ENCODE measurements around the gene FMNL1.

FMNL1 gene

DNA sequence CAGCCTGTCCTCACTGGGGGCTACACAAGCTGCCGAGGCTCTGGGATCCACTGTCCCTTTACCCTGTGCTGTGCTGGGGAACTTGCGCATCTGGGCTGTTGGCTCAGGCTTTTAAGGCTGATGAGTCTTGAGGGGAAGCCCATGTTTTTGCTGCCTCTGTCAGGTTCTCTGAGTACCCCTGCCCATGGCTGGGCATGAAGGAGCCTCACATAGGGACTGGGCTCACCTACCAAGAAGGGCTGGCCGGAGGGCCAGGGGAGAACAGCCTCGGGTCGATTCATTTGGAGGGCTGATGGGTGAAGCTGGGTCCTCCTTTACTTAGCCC is 14.6 kb downstream of the FMNL1 start:
- Histone ChIP-seq H3K79me2 (ENCODE audit: control insufficient read depth, insufficient read depth, low read length) (no peaks in the 10 kb centered on the region), H3K79me1 (ENCODE audit: low read length) (no peaks in the 10 kb centered on the region), H3K27me3 (ENCODE audit: insufficient read depth, low read length, poor library complexity) (no peaks in the 10 kb centered on the region), H3K4me1 (ENCODE audit: control insufficient read depth, low read depth, low read length) (no peaks in the 10 kb centered on the region), H3K27ac (ENCODE audit: low read depth, low read length) (no peak overlapping the region), H2AK5ac (ENCODE audit: low read length) (no peak overlapping the region), H3K23ac (ENCODE audit: low read length) (no peak overlapping the region), H3K36me3 (ENCODE audit: control insufficient read depth, insufficient read depth, low read length) (no peaks in the 10 kb centered on the region), H2BK120ac (ENCODE audit: low read depth, low read length) (no peak overlapping the region), H3K4ac (ENCODE audit: low read depth, low read length) (no peak overlapping the region), H3K9ac (ENCODE audit: low read length) (no peak overlapping the region), H3K56ac (ENCODE audit: low read length) (peak overlapping the region; percentile 65), H2BK15ac (replicated peaks; ENCODE audit: low read depth) (no peak overlapping the region), H3K18ac (ENCODE audit: low read length) (no peak overlapping the region), H3K4me3 (ENCODE audit: low read length) (no peak overlapping the region), H3K4me2 (ENCODE audit: low read length) (no peak overlapping the region), H2BK5ac (ENCODE audit: low read length) (no peak overlapping the region), H4K8ac (ENCODE audit: low read depth, low read length) (no peak overlapping the region), H4K5ac (ENCODE audit: low read length) (no peak overlapping the region)
- WGBS (ENCODE audit: extremely low coverage, insufficient coverage, low lambda C conversion rate) = no CpG with 5 or more reads among the region's 5 CpGs
- DNase-seq = no peak

- Histone ChIP-seq H3K18ac (ENCODE audit: low read length) (no peak overlapping the region), H2BK15ac (replicated peaks; ENCODE audit: low read depth) (no peak overlapping the region), H4K8ac (ENCODE audit: low read depth, low read length) (no peak overlapping the region), H3K79me1 (ENCODE audit: low read length) (no peaks in the 10 kb centered on the region), H3K27me3 (ENCODE audit: insufficient read depth, low read length, poor library complexity) (no peaks in the 10 kb centered on the region), H3K4me1 (ENCODE audit: control insufficient read depth, low read depth, low read length) (no peaks in the 10 kb centered on the region), H2AK5ac (ENCODE audit: low read length) (no peak overlapping the region), H3K56ac (ENCODE audit: low read length) (no peak overlapping the region), H3K9ac (ENCODE audit: low read length) (no peak overlapping the region), H3K36me3 (ENCODE audit: control insufficient read depth, insufficient read depth, low read length) (no peaks in the 10 kb centered on the region), H2BK5ac (ENCODE audit: low read length) (no peak overlapping the region), H3K4me3 (ENCODE audit: low read length) (no peak overlapping the region), H3K79me2 (ENCODE audit: control insufficient read depth, insufficient read depth, low read length) (no peaks in the 10 kb centered on the region), H2BK120ac (ENCODE audit: low read depth, low read length) (no peak overlapping the region), H3K27ac (ENCODE audit: low read depth, low read length) (no peak overlapping the region), H4K5ac (ENCODE audit: low read length) (no peak overlapping the region), H3K4ac (ENCODE audit: low read depth, low read length) (no peak overlapping the region), H3K23ac (ENCODE audit: low read length) (no peak overlapping the region), H3K4me2 (ENCODE audit: low read length) (no peak overlapping the region)
- WGBS (ENCODE audit: extremely low coverage, insufficient coverage, low lambda C conversion rate) = no CpG with 5 or more reads among the region's 2 CpGs
- no peak for DNase-seq
Observed at GRCh38 chr17:45237686-45238085, 16.0 kb downstream of the FMNL1 start.

- no peaks in the 10 kb centered on the region for H3K27me3 ChIP-seq (ENCODE audit: insufficient read depth, low read length, poor library complexity)
- H3K4me1 ChIP-seq (ENCODE audit: control insufficient read depth, low read depth, low read length) = no peaks in the 10 kb centered on the region
- no peak for DNase-seq
Observed at GRCh38 chr17:45238155-45238774, 16.6 kb downstream of the FMNL1 start.

DNA sequence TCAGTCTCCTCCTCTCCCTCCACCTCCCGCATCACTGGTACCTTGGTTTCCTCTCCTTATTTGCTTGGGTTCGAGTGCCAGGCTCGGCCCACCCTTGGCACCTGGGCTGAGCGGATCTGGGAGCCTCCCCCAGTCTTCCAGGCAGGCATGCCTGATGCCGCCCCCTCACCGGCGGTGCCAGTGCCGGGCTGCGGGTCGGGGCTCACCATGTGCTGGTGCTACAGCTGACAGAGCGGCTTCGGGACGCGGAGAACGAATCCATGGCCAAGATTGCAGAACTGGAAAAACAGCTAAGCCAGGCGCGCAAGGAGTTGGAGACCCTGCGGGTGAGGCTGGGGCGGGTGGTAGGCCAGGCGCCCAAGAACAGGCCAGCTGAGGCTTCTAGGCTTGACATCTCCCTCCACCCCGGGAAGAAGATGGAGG is 19.2 kb downstream of the FMNL1 start:
- Histone ChIP-seq H4K8ac (ENCODE audit: low read depth, low read length) (no peak overlapping the region), H2AK5ac (ENCODE audit: low read length) (no peak overlapping the region), H3K79me2 (ENCODE audit: control insufficient read depth, insufficient read depth, low read length) (no peaks in the 10 kb centered on the region), H3K27me3 (ENCODE audit: insufficient read depth, low read length, poor library complexity) (no peaks in the 10 kb centered on the region), H3K36me3 (ENCODE audit: control insufficient read depth, insufficient read depth, low read length) (no peaks in the 10 kb centered on the region), H3K56ac (ENCODE audit: low read length) (peak overlapping the region; percentile 9), H3K23ac (ENCODE audit: low read length) (no peak overlapping the region), H3K4ac (ENCODE audit: low read depth, low read length) (no peak overlapping the region), H3K27ac (ENCODE audit: low read depth, low read length) (no peak overlapping the region), H3K9ac (ENCODE audit: low read length) (peak overlapping the region; percentile 0), H2BK5ac (ENCODE audit: low read length) (no peak overlapping the region), H2BK120ac (ENCODE audit: low read depth, low read length) (no peak overlapping the region), H3K4me1 (ENCODE audit: control insufficient read depth, low read depth, low read length) (no peaks in the 10 kb centered on the region), H3K4me2 (ENCODE audit: low read length) (peak overlapping the region; percentile 8), H3K4me3 (ENCODE audit: low read length) (no peak overlapping the region), H3K18ac (ENCODE audit: low read length) (no peak overlapping the region), H2BK15ac (replicated peaks; ENCODE audit: low read depth) (no peak overlapping the region), H4K5ac (ENCODE audit: low read length) (no peak overlapping the region), H3K79me1 (ENCODE audit: low read length) (no peaks in the 10 kb centered on the region)
- no peak for DNase-seq
- WGBS (ENCODE audit: extremely low coverage, insufficient coverage, low lambda C conversion rate) = no CpG with 5 or more reads among the region's 21 CpGs

More at GRCh38 chr17:45238155-45238774, 16.6 kb downstream of the FMNL1 start:
- no peak overlapping the region for H2BK5ac ChIP-seq (ENCODE audit: low read length)
- H2BK120ac ChIP-seq (ENCODE audit: low read depth, low read length) = no peak overlapping the region
- H3K79me2 ChIP-seq (ENCODE audit: control insufficient read depth, insufficient read depth, low read length) = no peaks in the 10 kb centered on the region
- H4K5ac ChIP-seq (ENCODE audit: low read length) = no peak overlapping the region
- no peak overlapping the region for H3K18ac ChIP-seq (ENCODE audit: low read length)
- no peak overlapping the region for H3K4me2 ChIP-seq (ENCODE audit: low read length)
- no peak overlapping the region for H3K9ac ChIP-seq (ENCODE audit: low read length)
- no peak overlapping the region for H3K4ac ChIP-seq (ENCODE audit: low read depth, low read length)
- no peak overlapping the region for H2AK5ac ChIP-seq (ENCODE audit: low read length)
- no peak overlapping the region for H3K23ac ChIP-seq (ENCODE audit: low read length)
- no peaks in the 10 kb centered on the region for H3K36me3 ChIP-seq (ENCODE audit: control insufficient read depth, insufficient read depth, low read length)
- no peak overlapping the region for H3K56ac ChIP-seq (ENCODE audit: low read length)
- no peak overlapping the region for H3K27ac ChIP-seq (ENCODE audit: low read depth, low read length)
- no CpG with 5 or more reads among the region's 7 CpGs for WGBS (ENCODE audit: extremely low coverage, insufficient coverage, low lambda C conversion rate)
- no peak overlapping the region for H3K4me3 ChIP-seq (ENCODE audit: low read length)
- H4K8ac ChIP-seq (ENCODE audit: low read depth, low read length) = no peak overlapping the region
- H3K79me1 ChIP-seq (ENCODE audit: low read length) = no peaks in the 10 kb centered on the region
- H2BK15ac ChIP-seq (replicated peaks; ENCODE audit: low read depth) = no peak overlapping the region

GRCh38 chr17:45241328-45242028 is 19.8 kb downstream of the FMNL1 start:
- Histone ChIP-seq H3K4me2 (ENCODE audit: low read length) (peak overlapping the region; percentile 8), H4K8ac (ENCODE audit: low read depth, low read length) (peak overlapping the region; percentile 68), H3K79me2 (ENCODE audit: control insufficient read depth, insufficient read depth, low read length) (no peaks in the 10 kb centered on the region), H3K27ac (ENCODE audit: low read depth, low read length) (no peak overlapping the region), H3K27me3 (ENCODE audit: insufficient read depth, low read length, poor library complexity) (no peaks in the 10 kb centered on the region), H3K4me3 (ENCODE audit: low read length) (no peak overlapping the region), H2AK5ac (ENCODE audit: low read length) (no peak overlapping the region), H3K36me3 (ENCODE audit: control insufficient read depth, insufficient read depth, low read length) (no peaks in the 10 kb centered on the region), H3K79me1 (ENCODE audit: low read length) (no peaks in the 10 kb centered on the region), H3K4me1 (ENCODE audit: control insufficient read depth, low read depth, low read length) (peaks cover 1% of the 10 kb centered on the region), H3K56ac (ENCODE audit: low read length) (peak overlapping the region; percentile 63), H3K18ac (ENCODE audit: low read length) (no peak overlapping the region), H2BK120ac (ENCODE audit: low read depth, low read length) (no peak overlapping the region), H4K5ac (ENCODE audit: low read length) (no peak overlapping the region), H2BK5ac (ENCODE audit: low read length) (no peak overlapping the region), H3K23ac (ENCODE audit: low read length) (no peak overlapping the region), H3K4ac (ENCODE audit: low read depth, low read length) (no peak overlapping the region), H3K9ac (ENCODE audit: low read length) (peak overlapping the region; percentile 0), H2BK15ac (replicated peaks; ENCODE audit: low read depth) (no peak overlapping the region)
- peak; percentile 36 for DNase-seq
- WGBS (ENCODE audit: extremely low coverage, insufficient coverage, low lambda C conversion rate) = no CpG with 5 or more reads among the region's 62 CpGs

DNA sequence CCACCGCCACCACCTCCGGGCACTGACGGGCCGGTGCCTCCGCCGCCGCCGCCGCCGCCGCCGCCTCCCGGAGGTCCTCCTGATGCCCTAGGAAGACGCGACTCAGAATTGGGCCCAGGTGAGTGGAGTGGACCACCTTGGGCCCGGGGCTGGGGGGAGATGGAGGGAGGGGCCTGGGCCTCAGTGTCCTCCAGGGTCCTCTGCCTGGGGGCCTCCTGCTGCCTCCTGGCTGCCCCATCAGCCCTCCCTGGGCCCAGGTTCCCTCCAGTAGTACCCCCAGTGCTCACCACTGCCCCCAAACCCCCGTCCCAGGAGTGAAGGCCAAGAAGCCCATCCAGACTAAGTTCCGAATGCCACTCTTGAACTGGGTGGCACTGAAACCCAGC is 20.3 kb downstream of the FMNL1 start:
- WGBS (ENCODE audit: extremely low coverage, insufficient coverage, low lambda C conversion rate) = no CpG with 5 or more reads among the region's 18 CpGs
- Histone ChIP-seq H4K8ac (ENCODE audit: low read depth, low read length) (no peak overlapping the region), H3K9ac (ENCODE audit: low read length) (no peak overlapping the region), H2AK5ac (ENCODE audit: low read length) (no peak overlapping the region), H2BK15ac (replicated peaks; ENCODE audit: low read depth) (no peak overlapping the region), H3K4ac (ENCODE audit: low read depth, low read length) (no peak overlapping the region), H4K5ac (ENCODE audit: low read length) (no peak overlapping the region), H3K27ac (ENCODE audit: low read depth, low read length) (no peak overlapping the region), H3K23ac (ENCODE audit: low read length) (no peak overlapping the region), H3K4me3 (ENCODE audit: low read length) (no peak overlapping the region), H3K4me1 (ENCODE audit: control insufficient read depth, low read depth, low read length) (peaks cover 3% of the 10 kb centered on the region), H3K18ac (ENCODE audit: low read length) (no peak overlapping the region), H3K56ac (ENCODE audit: low read length) (no peak overlapping the region), H3K79me1 (ENCODE audit: low read length) (no peaks in the 10 kb centered on the region), H3K79me2 (ENCODE audit: control insufficient read depth, insufficient read depth, low read length) (no peaks in the 10 kb centered on the region), H2BK120ac (ENCODE audit: low read depth, low read length) (no peak overlapping the region), H3K27me3 (ENCODE audit: insufficient read depth, low read length, poor library complexity) (no peaks in the 10 kb centered on the region), H2BK5ac (ENCODE audit: low read length) (no peak overlapping the region), H3K36me3 (ENCODE audit: control insufficient read depth, insufficient read depth, low read length) (no peaks in the 10 kb centered on the region), H3K4me2 (ENCODE audit: low read length) (no peak overlapping the region)
- DNase-seq = no peak
